HG03280 (cell line): ENCODE results near the gene IL1B.

Source experiments
- ATAC-seq: cut with Tn5 transposase; IDR thresholded peaks from one replicate; pipeline ENCODE4 v1.9.1; 2021; ENCODE audit warnings: mild to moderate bottlenecking, moderate library complexity; ENCODE audit not compliant: unreplicated experiment

IL1B gene

DNA sequence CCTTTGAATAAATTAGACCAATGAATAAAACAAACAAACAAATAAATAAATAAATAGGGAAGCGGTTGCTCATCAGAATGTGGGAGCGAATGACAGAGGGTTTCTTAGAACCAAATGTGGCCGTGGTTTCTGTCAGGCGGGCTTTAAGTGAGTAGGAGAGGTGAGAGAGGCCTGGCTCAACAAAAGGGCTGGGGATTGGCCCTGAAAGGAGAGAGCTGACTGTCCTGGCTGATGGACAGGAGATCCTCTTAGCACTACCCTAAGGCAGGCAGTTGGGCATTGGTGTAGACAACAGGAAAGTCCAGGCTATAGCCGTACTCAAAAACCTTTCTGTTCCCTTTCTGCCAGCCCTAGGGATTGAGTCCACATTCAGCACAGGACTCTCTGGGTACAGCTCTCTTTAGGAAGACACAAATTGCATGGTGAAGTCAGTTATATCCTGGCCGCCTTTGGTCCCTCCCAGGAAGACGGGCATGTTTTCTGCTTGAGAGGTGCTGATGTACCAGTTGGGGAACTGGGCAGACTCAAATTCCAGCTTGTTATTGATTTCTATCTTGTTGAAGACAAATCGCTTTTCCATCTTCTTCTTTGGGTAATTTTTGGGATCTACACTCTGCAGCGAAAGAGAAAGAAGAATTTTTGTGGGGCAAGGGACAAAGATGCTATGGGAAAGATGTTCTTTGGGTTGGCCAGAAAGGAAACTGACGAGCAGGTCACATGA lies 6.5 kb downstream of the IL1B start:
- ATAC-seq = no peak

DNA sequence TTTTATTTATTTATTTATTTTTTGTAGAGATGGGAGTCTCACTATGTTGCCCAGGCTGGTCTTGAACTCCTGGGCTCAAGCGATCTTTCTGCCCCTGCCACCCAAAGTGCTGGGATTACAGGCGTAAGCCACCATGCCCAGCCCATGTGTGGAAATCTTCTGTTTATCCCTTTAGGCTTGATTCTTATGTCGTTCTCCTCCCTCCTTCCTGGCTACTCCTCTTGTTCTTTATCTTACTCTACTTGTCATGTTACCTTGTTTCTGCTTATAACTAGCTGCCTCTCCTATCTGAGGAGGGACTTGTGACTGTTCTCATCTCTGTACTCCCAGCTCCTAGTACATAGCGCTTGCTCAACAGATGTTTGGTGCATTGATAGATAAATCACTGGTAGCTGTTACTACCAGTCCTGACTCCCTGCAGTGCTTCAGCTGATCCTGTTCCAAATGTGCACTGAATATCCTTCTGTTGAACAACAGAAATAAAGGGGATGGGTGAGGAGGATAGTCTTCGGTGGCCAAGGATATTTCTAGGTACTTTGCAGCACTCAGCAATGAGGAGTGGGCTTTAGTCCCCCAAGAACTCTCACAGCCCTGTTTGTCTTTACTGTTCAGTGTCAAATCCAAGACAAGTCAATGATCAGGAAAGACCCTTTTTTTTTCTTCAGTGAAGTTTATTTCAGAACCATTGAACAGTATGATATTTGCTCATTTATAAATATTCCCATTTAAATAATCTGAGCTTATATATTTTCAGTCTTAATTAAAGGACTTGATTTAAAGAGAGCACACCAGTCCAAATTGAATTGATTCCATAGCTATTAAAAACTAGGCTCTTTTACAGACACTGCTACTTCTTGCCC lies 7.2 kb downstream of the IL1B start:
- no peak for ATAC-seq

DNA sequence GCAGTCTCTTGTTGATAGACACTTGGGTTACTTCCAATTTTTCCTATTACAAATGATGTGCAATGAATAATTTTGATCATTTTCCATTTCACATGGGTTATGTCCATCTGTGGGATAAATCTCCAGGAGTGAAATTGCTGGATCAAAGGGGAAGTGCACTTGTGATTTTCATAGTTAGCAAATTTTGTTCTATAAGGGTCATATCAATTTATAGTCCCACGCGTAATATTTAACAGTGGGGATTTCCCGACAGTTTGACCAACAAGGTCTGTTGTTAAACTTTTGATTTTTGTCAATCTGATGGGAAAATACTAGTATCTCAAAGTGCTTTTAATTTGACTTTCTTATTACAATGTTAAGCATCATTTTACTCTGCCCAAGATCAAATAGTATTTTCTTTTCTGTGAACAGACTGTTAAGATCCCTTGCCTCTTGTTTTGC lies 8.3 kb downstream of the IL1B start:
- no peak for ATAC-seq

DNA sequence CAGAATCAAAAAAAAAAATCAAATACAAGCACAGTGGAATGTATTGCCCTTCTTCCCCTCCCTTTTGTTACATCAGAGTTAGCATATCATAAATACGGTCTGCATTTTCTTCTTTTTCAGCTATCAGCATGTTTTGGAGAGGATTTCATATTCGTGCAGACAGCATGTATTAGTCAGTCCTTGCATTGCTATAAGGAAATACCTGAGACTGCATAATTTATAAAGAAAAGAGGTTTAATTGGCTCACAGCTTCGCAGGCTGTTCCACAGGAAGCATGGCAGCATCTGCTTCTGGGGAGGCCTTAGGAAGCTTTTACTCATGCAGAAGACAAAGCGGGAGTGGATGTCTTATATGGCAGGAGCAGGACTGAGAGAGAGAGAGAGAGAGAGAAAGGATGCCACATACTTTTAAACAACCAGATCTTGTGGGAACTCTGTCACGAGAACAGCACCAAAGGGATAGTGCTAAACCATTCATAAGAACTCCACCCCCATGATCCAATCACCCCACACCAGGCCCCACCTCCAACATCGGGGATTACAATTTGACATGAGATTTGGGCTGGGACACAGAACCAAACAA lies 8.9 kb downstream of the IL1B start:
- no peak for ATAC-seq

DNA sequence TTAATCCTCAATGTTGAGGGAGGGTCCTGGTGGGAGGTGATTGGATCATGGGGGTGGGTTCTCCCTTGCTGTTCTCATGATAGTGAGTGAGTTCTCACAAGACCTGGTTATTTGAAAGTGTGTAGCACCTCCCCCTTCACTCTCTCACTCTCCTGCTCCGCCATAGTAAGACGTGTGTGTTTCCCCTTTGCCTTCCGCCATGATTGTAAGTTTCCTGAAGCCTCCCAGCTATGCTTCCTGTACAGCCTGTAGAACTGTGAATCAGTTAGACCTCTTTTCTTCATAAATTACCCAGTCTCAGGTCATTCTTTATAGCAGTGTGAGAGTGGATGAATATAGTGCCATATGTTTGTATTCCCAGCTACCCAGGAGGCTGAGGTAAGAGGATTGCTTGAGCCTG lies 9.6 kb downstream of the IL1B start:
- ATAC-seq = no peak

DNA sequence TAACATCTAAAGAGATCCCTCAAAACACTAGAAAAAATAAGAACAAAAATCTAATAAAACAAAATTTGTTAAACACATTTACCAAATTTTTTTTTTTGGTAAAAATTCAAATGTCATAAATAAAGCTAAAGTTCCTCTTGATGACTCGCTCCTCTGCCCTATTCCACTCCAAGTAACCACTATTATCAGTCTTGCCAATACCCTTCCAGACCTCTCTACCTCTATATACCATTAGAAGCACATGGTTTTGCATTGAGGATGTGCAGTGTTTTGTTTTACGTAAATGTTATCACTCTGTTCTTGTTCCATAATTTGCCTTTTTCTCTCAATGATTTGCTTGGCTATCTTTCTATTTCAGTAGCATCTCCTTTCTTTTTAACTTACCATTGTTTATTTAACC lies 10.9 kb downstream of the IL1B start:
- ATAC-seq = no peak

DNA sequence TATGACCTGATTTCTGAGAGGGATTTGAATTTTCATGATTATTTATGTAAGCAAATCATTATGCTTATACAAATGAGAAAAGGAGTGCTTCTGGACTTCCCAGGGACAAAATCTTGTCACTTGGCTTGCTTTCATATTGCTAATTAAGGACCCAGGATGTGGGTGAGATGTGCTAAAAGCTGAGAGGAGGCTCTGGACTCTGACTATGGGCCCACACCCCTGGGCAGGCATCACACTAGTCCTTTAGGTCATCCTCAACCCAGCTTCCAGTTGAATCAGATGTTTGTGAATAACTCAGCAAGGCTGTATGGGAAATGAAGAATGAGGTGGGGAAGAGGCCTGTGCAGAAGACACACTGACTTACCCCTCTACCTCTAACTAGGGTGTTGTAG lies 11.9 kb downstream of the IL1B start:
- ATAC-seq = no peak

DNA sequence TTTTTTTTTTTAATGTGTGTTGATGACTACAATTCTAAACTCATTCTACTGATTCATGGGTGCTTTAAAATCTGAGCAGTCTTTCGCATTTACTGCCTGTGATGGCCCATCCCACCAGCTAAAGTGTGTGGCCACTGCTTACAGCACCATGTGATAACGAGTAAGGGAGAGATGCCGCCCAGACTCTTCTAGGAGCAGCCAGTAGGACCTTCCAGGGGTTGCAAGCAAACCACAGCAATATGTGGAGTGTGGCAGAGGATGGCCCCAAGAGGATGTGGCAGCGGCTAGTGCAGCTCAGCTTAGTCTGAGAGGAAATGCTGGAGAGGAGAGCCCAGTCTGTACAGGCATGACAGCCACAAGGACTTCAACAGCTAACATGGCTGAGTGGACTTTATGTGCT lies 14.9 kb downstream of the IL1B start:
- no peak for ATAC-seq

DNA sequence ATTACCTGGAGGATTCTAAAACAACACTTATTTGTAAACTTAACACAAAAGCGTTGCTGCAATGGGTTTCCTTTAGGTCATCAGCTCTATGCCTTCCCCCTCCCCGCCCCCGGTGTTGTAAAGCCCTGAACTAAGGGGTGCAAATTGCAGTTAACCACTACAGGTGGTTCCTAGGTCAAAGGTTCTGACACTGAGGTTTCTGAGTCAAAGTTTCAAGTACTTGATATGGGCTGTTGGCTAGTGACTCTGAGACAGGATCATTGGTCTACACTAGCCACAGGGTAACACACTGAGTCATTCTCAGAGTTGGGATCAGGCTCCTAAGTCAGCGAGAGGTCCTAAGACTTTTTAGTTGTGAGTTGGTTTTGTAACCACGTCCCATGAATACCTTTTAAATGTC lies 15.4 kb downstream of the IL1B start:
- peak; percentile 84 for ATAC-seq

DNA sequence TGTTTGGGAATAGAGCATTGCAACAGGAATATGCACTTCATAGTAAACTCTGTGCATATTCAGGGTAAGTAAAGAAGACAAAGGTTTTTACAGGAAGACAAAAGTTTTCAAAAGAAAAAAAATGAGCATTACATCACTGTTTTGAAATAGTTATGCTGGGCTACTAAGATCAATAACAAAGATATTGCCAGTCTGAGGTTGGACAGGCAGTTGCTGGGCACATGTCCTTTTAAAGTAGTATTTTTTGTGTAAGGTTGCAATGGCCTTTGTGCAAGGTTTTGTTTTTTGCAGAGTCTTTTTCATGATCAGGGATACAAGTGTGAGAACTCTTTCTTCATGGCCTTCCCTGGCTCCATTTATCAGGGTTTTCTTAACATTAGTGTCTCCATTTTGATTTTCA lies 16.2 kb downstream of the IL1B start:
- ATAC-seq = no peak

DNA sequence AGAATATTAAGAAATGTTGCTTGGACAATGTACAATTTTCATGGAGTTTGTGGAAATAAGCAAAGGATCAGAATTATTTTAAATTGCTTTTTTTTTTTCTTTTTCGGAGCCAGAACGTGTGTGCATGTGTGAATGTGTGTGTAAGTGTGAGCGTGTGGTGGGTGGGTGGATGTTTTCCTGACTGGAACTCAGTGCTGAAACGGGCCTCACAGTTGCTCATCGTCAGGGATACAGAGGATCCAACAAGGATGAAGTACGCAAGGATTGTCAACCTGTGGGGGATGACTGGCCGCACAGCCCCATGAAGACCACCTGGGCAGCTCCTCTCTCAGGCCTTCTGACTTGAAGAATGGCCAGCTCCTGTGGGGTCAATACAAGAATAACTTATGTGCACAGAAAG lies 17.5 kb downstream of the IL1B start:
- no peak for ATAC-seq

DNA sequence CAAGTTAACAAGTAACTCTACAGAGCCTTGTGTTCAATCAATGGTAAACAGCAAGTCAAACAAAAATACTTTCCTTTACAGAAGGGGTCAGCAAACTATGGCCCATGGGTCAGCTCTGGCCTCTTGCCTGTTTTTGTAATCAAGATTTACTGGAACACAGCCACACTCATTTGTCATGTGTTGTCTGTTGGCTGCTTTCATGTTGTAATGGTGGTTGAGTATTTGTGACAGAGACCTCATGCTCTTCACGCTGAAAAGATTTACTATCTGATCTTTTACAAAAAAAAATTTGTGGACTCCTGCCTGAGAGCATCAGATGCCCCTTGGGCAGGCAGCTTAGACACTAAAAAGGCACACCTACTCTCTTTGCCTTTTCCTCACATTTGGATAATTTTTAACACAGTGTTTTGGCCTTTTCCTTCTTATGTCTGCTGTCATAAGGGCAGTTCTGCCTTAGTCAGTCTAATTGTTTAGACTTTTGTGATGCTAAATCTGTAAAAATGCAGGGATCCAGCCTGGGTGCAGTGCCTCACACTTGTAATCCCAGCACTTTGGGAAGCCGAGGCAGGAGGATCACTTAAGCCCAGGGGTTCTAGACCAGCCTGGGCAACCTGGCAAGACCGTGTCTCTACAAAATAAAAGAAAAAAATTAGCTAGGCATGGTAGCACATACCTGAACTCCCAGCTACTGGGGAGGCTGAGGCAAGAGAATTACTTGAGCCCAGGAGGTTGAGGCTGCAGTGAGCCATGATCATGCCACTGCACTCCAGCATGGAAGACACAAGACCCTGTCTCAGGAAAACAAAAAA lies 18.3 kb downstream of the IL1B start:
- ATAC-seq = no peak

DNA sequence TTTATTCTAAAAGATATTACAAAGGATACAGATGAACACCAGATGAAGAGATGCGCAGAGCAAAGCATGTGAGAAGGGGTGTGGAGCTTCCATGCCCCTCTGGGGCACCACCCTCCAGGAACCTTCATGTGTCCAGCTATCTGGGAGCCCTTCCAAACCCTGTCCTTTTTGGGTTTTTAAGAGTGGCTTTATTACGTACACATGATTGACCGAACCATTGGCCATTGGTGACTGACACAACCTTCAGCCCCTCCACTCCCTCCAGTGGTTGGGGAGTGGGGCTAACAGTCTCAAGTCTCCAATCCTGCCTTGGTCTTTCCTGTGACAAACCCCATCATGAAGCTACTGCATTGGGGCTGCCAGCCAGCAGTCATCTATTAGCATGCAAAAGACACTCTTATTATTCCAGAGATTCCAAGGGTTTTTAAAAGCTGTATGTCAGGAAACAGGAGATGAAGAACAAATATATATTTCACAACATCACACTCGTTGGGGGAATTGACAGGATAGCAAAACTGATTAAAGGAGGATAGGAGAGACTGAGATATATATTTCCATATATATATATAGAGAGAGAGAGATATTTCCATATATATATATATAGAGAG lies 19.4 kb downstream of the IL1B start:
- no peak for ATAC-seq

DNA sequence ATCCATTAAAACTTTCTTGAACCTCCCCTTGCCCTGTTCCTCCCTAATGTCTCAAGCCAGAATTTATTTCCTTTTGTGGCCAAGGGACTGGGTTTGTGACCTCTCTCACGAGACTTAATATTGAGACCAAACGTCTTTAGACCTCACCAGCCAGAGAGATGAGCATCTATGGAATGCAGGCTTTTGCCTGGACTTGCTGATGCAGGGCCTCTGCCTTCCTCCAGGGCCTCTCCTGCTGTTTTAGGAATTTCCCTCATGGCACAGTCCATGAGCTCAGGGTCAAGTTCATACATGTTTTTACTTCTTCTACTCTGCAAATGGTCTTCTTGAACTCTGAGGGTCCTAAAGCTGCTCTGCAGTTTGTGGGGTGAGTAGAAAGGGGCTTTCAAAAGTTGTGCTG lies 22.3 kb downstream of the IL1B start:
- no peak for ATAC-seq

DNA sequence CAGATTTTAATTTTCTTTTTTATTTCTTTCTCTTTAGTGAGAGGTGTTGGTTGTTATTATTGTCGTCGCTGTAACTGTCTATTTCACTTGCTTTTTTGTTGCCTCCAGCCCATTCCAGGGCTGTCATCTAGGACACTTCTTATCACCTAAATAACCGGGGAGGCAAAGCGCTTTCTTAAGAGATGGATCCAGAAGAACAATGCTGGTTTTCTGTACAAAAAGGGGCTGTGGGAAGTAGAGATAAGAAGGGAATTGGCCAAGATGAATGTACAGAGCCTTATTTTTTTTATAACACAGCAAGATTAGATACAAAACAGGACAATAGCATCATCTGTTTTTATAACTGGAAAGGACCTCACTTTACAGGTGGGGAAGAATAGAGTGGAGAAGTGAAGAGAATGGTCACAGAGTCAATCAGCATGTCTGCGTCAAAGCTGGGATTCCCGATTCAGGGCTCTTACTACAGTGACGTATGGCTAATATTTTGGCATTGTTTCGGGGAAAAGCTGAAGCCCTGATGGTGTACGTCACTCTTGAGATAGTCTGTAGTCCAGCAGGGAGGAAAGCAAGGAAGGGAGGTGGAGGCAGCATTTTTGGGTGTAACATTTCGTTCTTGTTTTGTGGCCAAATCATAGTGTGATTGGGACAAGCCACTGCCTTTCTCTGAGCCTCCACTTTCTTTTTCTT lies 23.2 kb downstream of the IL1B start:
- ATAC-seq = no peak

DNA sequence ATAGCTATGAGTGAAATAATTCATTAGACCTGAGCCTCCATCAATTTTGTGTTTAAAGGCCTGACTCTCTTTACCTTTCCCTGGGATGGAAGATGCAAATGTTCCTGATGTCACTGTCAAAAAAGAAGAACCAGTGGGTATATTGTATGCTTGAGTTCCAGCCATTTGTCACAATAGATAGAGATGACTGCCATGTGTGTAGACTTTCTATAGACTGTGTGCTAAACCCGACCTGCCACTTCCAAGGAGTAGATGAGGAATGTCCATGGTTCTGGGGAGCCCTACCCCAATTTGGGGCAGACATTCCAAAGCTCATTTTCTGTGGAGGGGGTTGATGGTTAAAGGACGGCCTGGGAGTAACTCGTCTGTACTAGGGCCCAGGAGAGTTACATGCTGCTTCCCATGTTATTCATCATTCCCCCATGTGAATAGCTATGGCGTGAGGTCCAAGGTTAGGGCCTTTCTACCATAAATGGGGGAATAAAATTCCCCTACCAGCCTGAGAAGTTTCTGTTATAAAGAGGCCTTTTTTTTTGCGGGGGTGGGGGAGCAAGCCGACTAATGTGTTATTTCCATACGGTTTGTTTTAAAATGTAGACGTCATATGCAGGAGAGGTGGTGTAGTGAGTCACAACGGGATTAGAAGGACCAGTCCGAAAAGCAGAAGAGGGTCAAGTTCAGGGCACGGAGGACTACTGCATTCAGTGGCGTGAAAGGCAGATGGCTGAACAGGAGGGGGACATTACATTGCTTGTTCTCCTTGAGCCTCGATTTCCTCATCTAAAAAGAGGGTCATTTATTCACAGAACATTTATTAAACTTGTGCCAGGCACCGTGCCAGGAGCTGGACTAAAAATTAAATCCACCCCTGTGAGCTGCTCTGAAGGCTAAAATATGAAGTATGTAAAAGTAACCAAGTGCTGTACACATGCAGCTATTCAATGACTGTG lies 24.0 kb downstream of the IL1B start:
- peak; percentile 63 for ATAC-seq

DNA sequence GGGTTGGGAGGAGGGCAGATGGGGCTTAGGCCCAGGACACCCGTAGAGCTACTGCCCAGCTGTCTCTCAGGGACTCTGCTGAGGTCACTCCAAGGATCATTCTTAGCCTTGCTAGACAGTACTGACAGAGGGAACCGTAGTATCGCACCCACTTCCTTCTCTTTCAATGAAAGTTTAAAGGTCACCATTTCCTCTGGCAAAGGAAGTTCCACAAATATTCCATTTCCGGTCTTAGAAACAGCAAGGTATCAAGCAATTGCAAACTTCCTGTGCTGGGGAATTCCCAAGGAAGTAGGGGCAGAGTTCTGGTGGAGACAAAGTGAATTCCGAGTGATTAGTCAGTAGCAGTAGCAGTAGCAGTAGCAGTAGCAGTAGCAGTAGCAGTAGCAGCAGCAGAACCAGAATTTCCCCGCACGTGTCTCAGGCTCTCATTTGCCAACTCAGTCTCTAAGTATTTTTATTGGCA lies 24.7 kb downstream of the IL1B start:
- peak; percentile 37 for ATAC-seq

DNA sequence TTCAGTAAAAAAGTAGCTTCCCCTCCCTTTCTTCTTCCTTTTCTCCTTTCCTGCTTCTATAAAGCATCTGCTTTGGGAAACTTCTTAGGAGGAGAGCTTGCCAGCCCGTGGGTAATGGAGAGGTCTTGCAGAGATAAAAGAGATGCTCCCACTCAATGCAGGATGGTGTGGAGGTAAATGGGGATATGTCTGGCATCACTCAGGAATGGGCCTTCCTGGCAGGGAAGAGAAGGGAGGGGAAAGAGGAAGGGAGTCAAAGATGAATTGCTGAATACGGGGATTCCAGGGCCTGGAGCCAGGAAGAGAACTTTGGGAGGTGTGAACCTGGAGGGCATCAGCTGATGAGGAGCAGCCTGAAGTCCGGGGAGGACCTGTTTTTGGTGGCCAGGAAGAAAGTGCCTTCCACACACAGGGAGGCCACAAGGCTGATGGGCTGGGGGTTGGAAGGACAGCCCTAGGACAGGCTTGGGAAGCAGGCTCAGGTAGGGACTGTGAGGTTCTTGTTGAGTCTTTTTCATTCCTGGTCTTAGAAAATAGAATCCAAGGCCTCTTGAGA lies 25.2 kb downstream of the IL1B start:
- ATAC-seq = no peak

DNA sequence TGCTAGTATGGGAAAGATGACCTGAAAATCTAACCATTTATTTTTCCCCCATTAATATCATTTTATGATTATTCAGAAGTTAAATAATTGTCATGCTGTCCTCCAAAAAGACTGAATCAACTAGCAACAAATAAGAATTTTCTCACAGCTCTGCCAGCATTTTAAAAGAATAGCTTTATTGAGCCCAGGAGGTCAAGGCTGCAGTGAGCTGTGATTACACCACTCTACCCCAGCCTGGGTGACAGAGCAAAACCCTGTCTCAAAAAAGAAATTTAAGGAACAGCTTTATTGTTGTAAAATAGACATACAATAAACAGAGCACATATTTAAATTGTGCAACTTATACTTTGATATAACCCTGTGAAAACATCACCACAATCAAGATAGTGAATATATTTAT lies 27.5 kb downstream of the IL1B start:
- ATAC-seq = no peak
